Measurements from ENCODE around the gene MT1M.

The MT1M gene

DNA sequence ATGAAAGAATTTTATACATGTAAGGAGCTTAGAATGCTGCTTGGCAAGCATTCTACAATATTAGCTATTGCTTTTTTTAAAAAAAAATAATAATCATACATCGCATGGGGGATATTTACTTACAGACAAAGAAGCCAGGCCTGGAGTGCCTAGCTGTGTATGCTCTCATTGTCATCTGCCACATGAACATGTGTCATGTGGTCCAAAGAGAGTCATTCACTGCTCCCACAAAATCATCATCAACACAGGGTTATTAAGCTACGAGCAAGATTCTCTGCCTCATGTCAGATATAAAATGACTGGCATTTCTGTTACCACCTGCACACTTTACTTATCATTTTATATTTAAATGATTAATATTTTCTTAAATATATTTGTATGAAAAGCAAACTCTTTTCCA is 8.8 kb upstream of the MT1M start:
- Histone ChIP-seq H3K27me3 (ENCODE audit: control insufficient read depth, insufficient read depth, low read length) (no peaks in the 10 kb centered on the region), H2AFZ (no peak overlapping the region), H3K9me3 (ENCODE audit: control insufficient read depth, low read length) (no peaks in the 10 kb centered on the region), H3K4me2 (ENCODE audit: low read length) (no peak overlapping the region), H3K27ac (no peak overlapping the region), H3K4me3 (ENCODE audit: low read depth, low read length) (no peak overlapping the region), H3K79me2 (no peaks in the 10 kb centered on the region), H3K9ac (no peak overlapping the region), H3K36me3 (ENCODE audit: control insufficient read depth, insufficient read depth, low read length) (no peaks in the 10 kb centered on the region), H3K4me1 (no peaks in the 10 kb centered on the region)
- TF ChIP-seq, protein P1, sequence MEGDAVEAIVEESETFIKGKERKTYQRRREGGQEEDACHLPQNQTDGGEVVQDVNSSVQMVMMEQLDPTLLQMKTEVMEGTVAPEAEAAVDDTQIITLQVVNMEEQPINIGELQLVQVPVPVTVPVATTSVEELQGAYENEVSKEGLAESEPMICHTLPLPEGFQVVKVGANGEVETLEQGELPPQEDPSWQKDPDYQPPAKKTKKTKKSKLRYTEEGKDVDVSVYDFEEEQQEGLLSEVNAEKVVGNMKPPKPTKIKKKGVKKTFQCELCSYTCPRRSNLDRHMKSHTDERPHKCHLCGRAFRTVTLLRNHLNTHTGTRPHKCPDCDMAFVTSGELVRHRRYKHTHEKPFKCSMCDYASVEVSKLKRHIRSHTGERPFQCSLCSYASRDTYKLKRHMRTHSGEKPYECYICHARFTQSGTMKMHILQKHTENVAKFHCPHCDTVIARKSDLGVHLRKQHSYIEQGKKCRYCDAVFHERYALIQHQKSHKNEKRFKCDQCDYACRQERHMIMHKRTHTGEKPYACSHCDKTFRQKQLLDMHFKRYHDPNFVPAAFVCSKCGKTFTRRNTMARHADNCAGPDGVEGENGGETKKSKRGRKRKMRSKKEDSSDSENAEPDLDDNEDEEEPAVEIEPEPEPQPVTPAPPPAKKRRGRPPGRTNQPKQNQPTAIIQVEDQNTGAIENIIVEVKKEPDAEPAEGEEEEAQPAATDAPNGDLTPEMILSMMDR (IDR thresholded peaks at IDR 0.05): no peak

DNA sequence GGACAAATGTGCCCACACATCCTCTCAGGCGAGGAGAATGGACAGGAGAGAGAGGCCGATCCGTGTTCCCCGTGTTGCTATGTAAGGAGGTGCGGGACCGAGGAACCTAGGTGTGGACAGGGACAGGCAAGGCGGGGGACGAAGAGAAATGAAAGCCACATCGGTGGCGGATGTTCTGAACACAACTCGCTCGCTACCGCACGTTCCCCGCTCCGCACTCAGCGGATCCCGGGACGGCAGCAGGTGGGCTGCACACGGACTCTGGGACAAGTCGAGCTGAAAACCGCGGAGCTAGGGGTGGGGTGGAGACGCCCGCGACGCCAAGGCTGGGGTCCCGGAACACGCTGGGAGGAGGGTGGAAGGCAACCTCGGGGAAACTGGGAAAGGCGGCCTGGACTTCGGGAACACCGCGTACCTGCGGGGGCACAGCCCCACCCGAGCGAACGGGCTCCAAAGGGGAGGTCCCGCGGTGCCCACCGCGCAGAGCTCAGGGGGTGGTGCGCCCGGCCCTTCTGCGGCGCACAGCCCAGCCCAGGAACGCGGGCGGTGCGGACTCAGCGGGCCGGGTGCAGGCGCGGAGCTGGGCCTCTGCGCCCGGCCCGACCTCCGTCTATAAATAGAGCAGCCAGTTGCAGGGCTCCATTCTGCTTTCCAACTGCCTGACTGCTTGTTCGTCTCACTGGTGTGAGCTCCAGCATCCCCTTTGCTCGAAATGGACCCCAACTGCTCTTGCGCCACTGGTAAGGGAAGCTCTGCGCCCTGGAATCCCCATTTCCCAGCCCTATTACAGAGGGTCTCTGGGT is 7.1 kb upstream of the MT1M start, which contains the start of gene MT1E:
MT1E (plus strand) TSS at position 642 of the 803 bp plus-strand sequence; CDS start at position 713, 71 bp downstream.
- no peaks in the 10 kb centered on the region for H3K27me3 ChIP-seq (ENCODE audit: control insufficient read depth, insufficient read depth, low read length)
- H3K9ac ChIP-seq: peak within 1 kb of the TSS; percentile 1
- H3K79me2 ChIP-seq: no peaks in the 10 kb centered on the region
- H3K9me3 ChIP-seq (ENCODE audit: control insufficient read depth, low read length): no peaks in the 10 kb centered on the region
- H3K4me3 ChIP-seq (ENCODE audit: low read depth, low read length): peak within 1 kb of the TSS; percentile 57
- H3K36me3 ChIP-seq (ENCODE audit: control insufficient read depth, insufficient read depth, low read length): no peaks in the 10 kb centered on the region
- H3K4me2 ChIP-seq (ENCODE audit: low read length): peak within 1 kb of the TSS; percentile 75
- no peaks in the 10 kb centered on the region for H3K4me1 ChIP-seq
- H2AFZ ChIP-seq: peak within 1 kb of the TSS; percentile 90
- TF ChIP-seq, protein P1 (IDR thresholded peaks at IDR 0.05): no peak
- peak within 1 kb of the TSS; percentile 65 for H3K27ac ChIP-seq

- Histone ChIP-seq H3K27ac (peak overlapping the region; percentile 65), H2AFZ (peak overlapping the region; percentile 90), H3K79me2 (no peaks in the 10 kb centered on the region), H3K9me3 (ENCODE audit: control insufficient read depth, low read length) (no peaks in the 10 kb centered on the region), H3K4me1 (no peaks in the 10 kb centered on the region), H3K27me3 (ENCODE audit: control insufficient read depth, insufficient read depth, low read length) (no peaks in the 10 kb centered on the region), H3K36me3 (ENCODE audit: control insufficient read depth, insufficient read depth, low read length) (no peaks in the 10 kb centered on the region), H3K4me3 (ENCODE audit: low read depth, low read length) (peak overlapping the region; percentile 57), H3K4me2 (ENCODE audit: low read length) (peak overlapping the region; percentile 75), H3K9ac (no peak overlapping the region)
- TF ChIP-seq, protein P1 (IDR thresholded peaks at IDR 0.05): no peak
These were observed 6.4 kb upstream of the MT1M start for GRCh38 chr16:56625943-56626654.

GRCh38 chr16:56626685-56627084 is 5.8 kb upstream of the MT1M start:
- TF ChIP-seq, protein P1 (IDR thresholded peaks at IDR 0.05): no peak
- Histone ChIP-seq H3K9ac (no peak overlapping the region), H3K4me1 (no peaks in the 10 kb centered on the region), H3K27me3 (ENCODE audit: control insufficient read depth, insufficient read depth, low read length) (no peaks in the 10 kb centered on the region), H3K4me2 (ENCODE audit: low read length) (peak overlapping the region; percentile 8), H3K79me2 (no peaks in the 10 kb centered on the region), H3K9me3 (ENCODE audit: control insufficient read depth, low read length) (no peaks in the 10 kb centered on the region), H3K27ac (no peak overlapping the region), H2AFZ (no peak overlapping the region), H3K36me3 (ENCODE audit: control insufficient read depth, insufficient read depth, low read length) (no peaks in the 10 kb centered on the region), H3K4me3 (ENCODE audit: low read depth, low read length) (no peak overlapping the region)

Data from parathyroid adenoma (tissue), 2 donors.